ENCODE data around the gene ATP2A1. TPM values are rescaled to one million over a fixed set of nuclear protein-coding genes. Genes with fewer than 3 reads are reported as not detected.
"Not testable (repeated sequence)": the region's sequence is repeated elsewhere in the genome, so short reads cannot be mapped to it uniquely, and the experiment has no call there.

ATP2A1 gene
- total RNA-seq, 1 donor from 2014 or later = 502 TPM

DNA sequence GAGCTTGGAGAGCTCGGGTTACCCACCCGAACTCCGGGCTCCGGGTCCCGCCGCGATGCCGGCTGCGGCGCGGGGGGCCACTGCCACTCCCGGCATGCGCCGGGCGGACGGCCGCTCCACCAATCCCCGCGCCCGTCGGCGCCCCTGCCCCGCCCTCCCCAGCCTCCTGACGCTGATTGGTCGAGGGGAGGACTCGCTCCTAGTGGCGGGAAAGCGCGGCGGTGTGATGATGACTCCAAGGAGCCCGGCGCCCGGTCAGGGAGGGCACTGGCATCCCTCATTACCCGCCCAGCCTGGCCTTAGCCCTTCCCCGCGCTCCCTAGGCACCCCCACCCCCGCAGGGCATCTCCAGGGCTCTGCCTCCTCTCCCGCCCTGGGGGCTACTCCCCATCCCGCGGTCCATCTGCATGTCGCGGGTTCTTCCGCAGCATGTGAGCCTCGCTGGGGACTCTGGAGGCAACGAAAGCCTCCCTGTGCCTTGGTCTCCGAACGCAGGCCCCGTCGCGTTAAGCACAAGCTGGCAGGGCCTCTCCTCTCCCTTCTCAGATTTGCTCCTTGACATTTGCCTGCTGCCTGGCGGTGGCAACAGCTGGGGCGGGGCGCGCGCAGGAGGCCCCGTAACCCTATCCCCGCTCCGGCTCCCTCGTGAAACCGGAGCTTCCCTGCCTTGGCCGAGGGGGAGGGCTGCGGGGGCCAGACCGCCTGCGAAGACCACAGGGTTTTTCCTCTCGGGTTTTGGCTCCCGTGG lies 1.7 kb downstream of the ATP2A1 start:
- peaks cover 50 to 86% (median 80%) of the 10 kb centered on the region in 3 donors for H3K4me1 ChIP-seq (ENCODE audit: control insufficient read depth in 3 of 3, insufficient read depth in 3 of 3, low read length in 3 of 3)
- H3K27me3 ChIP-seq (ENCODE audit: control insufficient read depth in 3 of 3, insufficient read depth in 3 of 3, low read length in 3 of 3) = peaks cover 3 to 6% (median 5%) of the 10 kb centered on the region in 3 donors
- H3K27ac ChIP-seq (ENCODE audit: low read depth, low read length) = peak overlapping the region; percentile 96
- peaks cover 18 to 20% (median 19%) of the 10 kb centered on the region in 3 donors for H3K36me3 ChIP-seq (ENCODE audit: control insufficient read depth in 3 of 3, insufficient read depth in 3 of 3, low read length in 3 of 3)
- peak overlapping the region; percentile 86 to 98 (median 90) for H3K9ac ChIP-seq (ENCODE audit: low read depth in 1 of 3, low read length in 3 of 3)
- H3K9me3 ChIP-seq (ENCODE audit: control insufficient read depth in 3 of 3, low read length in 3 of 3) = no peaks in the 10 kb centered on the region
- peak overlapping the region; percentile 84 to 87 (median 85) for H3K4me3 ChIP-seq (ENCODE audit: low read length in 3 of 3)

DNA sequence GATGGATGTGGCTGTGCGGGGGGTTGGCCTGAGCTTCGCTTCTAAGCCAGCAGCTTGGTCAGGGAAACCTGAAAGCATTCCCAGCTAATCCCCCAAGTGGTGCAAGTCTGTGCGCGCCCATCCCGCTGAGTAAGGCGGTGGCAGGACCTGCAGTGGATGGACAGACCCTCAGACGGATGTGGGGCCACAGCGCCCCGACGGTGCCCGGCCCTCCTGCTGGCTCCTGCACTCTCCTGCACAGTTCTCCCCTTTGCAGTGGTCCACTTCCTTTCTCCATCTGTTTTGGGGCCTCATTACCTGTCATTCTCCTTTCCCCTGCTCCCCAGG lies 2.3 kb downstream of the ATP2A1 start:
- H3K27me3 ChIP-seq (ENCODE audit: control insufficient read depth in 3 of 3, insufficient read depth in 3 of 3, low read length in 3 of 3) = peaks cover 3 to 6% (median 5%) of the 10 kb centered on the region in 3 donors
- H3K27ac ChIP-seq (ENCODE audit: low read depth, low read length) = peak overlapping the region; percentile 96
- H3K4me1 ChIP-seq (ENCODE audit: control insufficient read depth in 3 of 3, insufficient read depth in 3 of 3, low read length in 3 of 3) = peaks cover 48 to 80% (median 77%) of the 10 kb centered on the region in 3 donors
- no peaks in the 10 kb centered on the region for H3K9me3 ChIP-seq (ENCODE audit: control insufficient read depth in 3 of 3, low read length in 3 of 3)
- H3K9ac ChIP-seq (ENCODE audit: low read depth in 1 of 3, low read length in 3 of 3) = peak overlapping the region; percentile 60 to 89 (median 84)
- peaks cover 19 to 24% (median 23%) of the 10 kb centered on the region in 3 donors for H3K36me3 ChIP-seq (ENCODE audit: control insufficient read depth in 3 of 3, insufficient read depth in 3 of 3, low read length in 3 of 3)
- peak overlapping the region; percentile 73 to 87 (median 83) for H3K4me3 ChIP-seq (ENCODE audit: low read length in 3 of 3)

DNA sequence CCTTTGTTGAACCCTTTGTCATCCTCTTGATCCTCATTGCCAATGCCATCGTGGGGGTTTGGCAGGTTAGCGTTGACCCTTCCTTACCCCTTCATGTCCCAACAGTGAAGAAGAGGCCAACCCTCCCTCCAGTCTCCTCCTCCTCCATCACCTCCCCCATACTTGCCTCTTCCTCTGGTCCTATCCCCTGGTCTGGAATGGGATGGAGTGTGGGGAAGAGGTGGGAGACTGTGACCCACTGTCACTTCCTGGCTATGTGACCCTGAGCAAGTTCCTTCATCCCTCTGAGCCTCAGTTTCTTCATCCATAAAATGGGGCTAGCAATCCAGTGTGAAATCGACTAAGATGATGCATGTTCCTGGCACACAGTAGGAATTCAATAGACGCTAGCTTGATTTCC lies 2.7 kb downstream of the ATP2A1 start:
- peak overlapping the region; percentile 96 for H3K27ac ChIP-seq (ENCODE audit: low read depth, low read length)
- peak overlapping the region; percentile 73 to 87 (median 83) for H3K4me3 ChIP-seq (ENCODE audit: low read length in 3 of 3)

DNA sequence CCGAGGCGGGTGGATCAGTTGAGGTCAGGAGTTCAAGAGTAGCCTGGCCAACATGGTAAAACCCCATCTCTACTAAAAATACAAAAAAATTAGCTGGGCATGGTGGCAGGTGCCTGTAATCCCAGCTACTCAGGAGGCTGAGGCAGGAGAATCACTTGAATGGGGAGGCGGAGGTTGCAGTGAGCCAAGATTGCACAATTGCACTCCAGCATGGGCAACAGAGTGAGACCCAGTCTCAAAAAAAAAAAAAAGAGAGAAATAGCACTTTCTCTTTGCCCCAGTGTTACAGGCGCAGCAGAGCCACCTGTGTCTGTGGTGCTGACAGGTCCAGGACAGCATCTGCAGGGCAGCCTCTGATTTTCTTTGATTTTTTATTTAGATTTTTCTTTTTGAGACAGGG lies 3.3 kb downstream of the ATP2A1 start:
- Histone ChIP-seq H3K4me1 (ENCODE audit: control insufficient read depth in 3 of 3, insufficient read depth in 3 of 3, low read length in 3 of 3) (peaks cover 48 to 75% (median 70%) of the 10 kb centered on the region in 3 donors), H3K36me3 (ENCODE audit: control insufficient read depth in 3 of 3, insufficient read depth in 3 of 3, low read length in 3 of 3) (peaks cover 26 to 32% (median 28%) of the 10 kb centered on the region in 3 donors), H3K27ac (ENCODE audit: low read depth, low read length) (peak overlapping the region; percentile 92), H3K4me3 (ENCODE audit: low read length in 3 of 3) (peak overlapping the region in 2 of 3 donors; percentile 0 to 87), H3K9ac (ENCODE audit: low read depth in 1 of 3, low read length in 3 of 3) (peak overlapping the region in 2 of 3 donors; percentile 84 to 89)
- H3K27me3 ChIP-seq (ENCODE audit: control insufficient read depth in 3 of 3, insufficient read depth in 3 of 3, low read length in 3 of 3); H3K9me3 ChIP-seq (ENCODE audit: control insufficient read depth in 3 of 3, low read length in 3 of 3): not testable (repeated sequence)

More for the DNA sequence above, 2.7 kb downstream of the ATP2A1 start:
- Histone ChIP-seq H3K4me1 (ENCODE audit: control insufficient read depth in 3 of 3, insufficient read depth in 3 of 3, low read length in 3 of 3) (peaks cover 47 to 77% (median 76%) of the 10 kb centered on the region in 3 donors), H3K36me3 (ENCODE audit: control insufficient read depth in 3 of 3, insufficient read depth in 3 of 3, low read length in 3 of 3) (peaks cover 21 to 27% (median 24%) of the 10 kb centered on the region in 3 donors), H3K9me3 (ENCODE audit: control insufficient read depth in 3 of 3, low read length in 3 of 3) (no peaks in the 10 kb centered on the region), H3K9ac (ENCODE audit: low read depth in 1 of 3, low read length in 3 of 3) (peak overlapping the region; percentile 60 to 89 (median 84)), H3K27me3 (ENCODE audit: control insufficient read depth in 3 of 3, insufficient read depth in 3 of 3, low read length in 3 of 3) (peaks cover 3 to 6% (median 5%) of the 10 kb centered on the region in 3 donors)

DNA sequence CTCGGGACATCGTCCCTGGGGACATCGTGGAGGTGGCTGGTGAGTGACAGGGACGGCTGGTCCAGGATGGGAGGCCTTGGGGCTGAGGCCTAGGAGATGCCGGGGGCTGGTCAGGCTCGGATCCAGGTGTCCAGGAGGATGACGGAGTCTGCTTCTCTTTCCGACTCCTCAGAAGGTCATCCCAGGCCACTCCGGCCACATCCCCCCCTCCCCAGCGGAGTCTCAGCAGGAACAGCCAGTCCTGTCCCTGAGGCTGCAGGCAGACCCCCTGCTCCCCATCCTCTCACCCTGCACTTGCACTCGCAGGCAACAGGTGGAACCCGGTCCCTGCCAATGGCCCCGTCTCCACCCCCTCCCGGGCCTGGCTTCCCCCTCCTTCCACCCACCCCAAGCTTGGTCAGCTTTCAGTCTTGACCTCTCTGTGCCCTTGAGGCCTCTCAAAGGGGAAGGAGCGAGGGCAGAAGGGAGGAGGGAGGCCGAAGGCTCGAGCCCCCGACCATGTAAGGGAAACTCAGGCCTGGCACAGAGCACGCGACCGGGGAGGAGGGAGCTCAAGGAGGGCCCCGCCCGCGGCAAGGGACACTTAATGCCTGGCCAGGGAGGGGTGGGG lies 4.4 kb downstream of the ATP2A1 start:
- Histone ChIP-seq H3K4me3 (ENCODE audit: low read length in 3 of 3) (peak overlapping the region; percentile 63 to 69 (median 64)), H3K9me3 (ENCODE audit: control insufficient read depth in 3 of 3, low read length in 3 of 3) (no peaks in the 10 kb centered on the region), H3K36me3 (ENCODE audit: control insufficient read depth in 3 of 3, insufficient read depth in 3 of 3, low read length in 3 of 3) (peaks cover 34 to 39% (median 35%) of the 10 kb centered on the region in 3 donors), H3K27me3 (ENCODE audit: control insufficient read depth in 3 of 3, insufficient read depth in 3 of 3, low read length in 3 of 3) (peaks cover 3 to 6% (median 5%) of the 10 kb centered on the region in 3 donors), H3K9ac (ENCODE audit: low read depth in 1 of 3, low read length in 3 of 3) (peak overlapping the region; percentile 78 to 81 (median 79)), H3K4me1 (ENCODE audit: control insufficient read depth in 3 of 3, insufficient read depth in 3 of 3, low read length in 3 of 3) (peaks cover 46 to 72% (median 63%) of the 10 kb centered on the region in 3 donors), H3K27ac (ENCODE audit: low read depth, low read length) (peak overlapping the region; percentile 92)

DNA sequence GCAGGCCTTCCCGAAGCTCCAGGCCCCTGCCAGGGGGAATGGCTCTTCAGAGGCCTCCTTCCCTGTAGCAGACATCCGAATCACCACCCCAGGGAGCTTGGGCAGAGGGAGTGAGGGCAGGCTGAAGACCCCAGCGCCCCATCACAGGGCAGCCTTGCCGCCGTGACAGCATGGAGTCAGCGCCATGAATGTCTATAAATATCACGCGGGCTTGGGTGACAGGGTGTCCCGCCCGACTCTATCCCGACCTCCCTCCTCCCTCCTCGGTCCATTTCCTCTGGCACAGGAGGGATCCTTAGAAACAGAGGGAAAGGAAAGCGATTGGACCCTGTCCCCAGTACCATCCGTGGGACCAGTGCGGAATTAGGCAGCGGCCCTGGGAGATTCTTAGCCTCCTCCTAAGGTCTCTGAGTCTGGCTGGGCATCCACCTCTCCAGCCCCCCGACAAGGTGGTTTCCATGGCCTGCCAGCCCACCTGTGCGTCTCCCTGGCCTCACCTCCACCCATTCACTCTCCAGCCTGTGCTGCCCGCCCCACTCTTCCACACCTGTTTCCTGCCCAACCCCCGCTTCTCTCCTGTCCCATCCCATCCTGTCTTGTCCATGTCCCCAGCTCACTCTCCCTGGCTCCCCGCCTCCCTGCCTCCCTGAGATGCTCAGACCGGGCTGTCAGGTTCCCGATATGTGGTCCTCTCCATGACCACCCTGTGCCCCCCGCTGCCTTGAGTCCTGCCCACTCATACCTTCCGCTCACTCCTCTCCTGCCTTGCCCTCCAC lies 5.1 kb downstream of the ATP2A1 start:
- Histone ChIP-seq H3K4me3 (ENCODE audit: low read length in 3 of 3) (peak overlapping the region; percentile 63 to 69 (median 64)), H3K27ac (ENCODE audit: low read depth, low read length) (peak overlapping the region; percentile 92), H3K9ac (ENCODE audit: low read depth in 1 of 3, low read length in 3 of 3) (peak overlapping the region; percentile 78 to 81 (median 79)), H3K9me3 (ENCODE audit: control insufficient read depth in 3 of 3, low read length in 3 of 3) (no peaks in the 10 kb centered on the region), H3K36me3 (ENCODE audit: control insufficient read depth in 3 of 3, insufficient read depth in 3 of 3, low read length in 3 of 3) (peaks cover 34 to 40% (median 36%) of the 10 kb centered on the region in 3 donors), H3K27me3 (ENCODE audit: control insufficient read depth in 3 of 3, insufficient read depth in 3 of 3, low read length in 3 of 3) (peaks cover 3 to 6% (median 5%) of the 10 kb centered on the region in 3 donors), H3K4me1 (ENCODE audit: control insufficient read depth in 3 of 3, insufficient read depth in 3 of 3, low read length in 3 of 3) (peaks cover 43 to 68% (median 58%) of the 10 kb centered on the region in 3 donors)

DNA sequence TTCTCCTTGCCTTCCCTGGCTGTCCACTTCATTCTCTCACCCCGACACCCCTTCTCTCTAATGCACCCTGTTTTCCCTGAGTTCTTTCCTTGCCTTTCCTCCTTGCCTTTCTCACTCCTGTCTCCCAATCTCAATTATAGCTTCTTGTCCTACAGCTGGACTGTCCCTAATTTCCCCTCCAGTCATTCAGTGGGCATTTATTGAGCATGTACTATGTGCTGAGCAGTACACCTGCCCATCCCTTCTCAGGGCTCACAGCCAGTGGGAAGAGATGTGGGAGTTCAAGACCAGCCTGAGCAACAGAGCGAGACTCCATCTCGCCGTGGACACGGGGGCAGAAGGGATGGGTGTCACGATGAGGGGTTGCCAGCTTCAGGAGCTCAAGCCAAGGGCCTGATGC lies 5.8 kb downstream of the ATP2A1 start:
- Histone ChIP-seq H3K9ac (ENCODE audit: low read depth in 1 of 3, low read length in 3 of 3) (peak overlapping the region; percentile 78 to 81 (median 79)), H3K27ac (ENCODE audit: low read depth, low read length) (peak overlapping the region; percentile 92), H3K4me1 (ENCODE audit: control insufficient read depth in 3 of 3, insufficient read depth in 3 of 3, low read length in 3 of 3) (peaks cover 46 to 74% (median 51%) of the 10 kb centered on the region in 3 donors), H3K36me3 (ENCODE audit: control insufficient read depth in 3 of 3, insufficient read depth in 3 of 3, low read length in 3 of 3) (peaks cover 38 to 47% (median 40%) of the 10 kb centered on the region in 3 donors), H3K4me3 (ENCODE audit: low read length in 3 of 3) (peak overlapping the region; percentile 13 to 69 (median 63)), H3K9me3 (ENCODE audit: control insufficient read depth in 3 of 3, low read length in 3 of 3) (no peaks in the 10 kb centered on the region), H3K27me3 (ENCODE audit: control insufficient read depth in 3 of 3, insufficient read depth in 3 of 3, low read length in 3 of 3) (peaks cover 3 to 6% (median 5%) of the 10 kb centered on the region in 3 donors)

DNA sequence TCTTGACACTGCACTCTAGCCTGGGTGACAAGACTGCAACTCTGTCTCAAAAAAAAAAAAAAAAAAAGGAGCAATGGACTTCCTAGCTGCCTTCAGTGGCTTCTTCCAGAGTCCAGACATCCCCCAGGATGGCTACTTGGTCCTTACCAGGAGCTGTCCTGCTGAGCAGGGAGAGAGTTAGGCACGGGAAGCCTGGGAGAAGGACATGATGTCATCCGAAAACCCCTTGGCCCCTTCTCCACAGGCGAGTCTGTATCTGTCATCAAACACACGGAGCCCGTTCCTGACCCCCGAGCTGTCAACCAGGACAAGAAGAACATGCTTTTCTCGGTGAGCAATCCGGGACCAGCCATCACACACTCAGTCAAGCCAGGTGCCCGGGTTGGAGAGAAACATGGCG lies 8.7 kb downstream of the ATP2A1 start:
- H3K9me3 ChIP-seq (ENCODE audit: control insufficient read depth in 3 of 3, low read length in 3 of 3) = no peaks in the 10 kb centered on the region
- no peak overlapping the region for H3K27ac ChIP-seq (ENCODE audit: low read depth, low read length)
- peaks cover 30 to 55% (median 34%) of the 10 kb centered on the region in 3 donors for H3K4me1 ChIP-seq (ENCODE audit: control insufficient read depth in 3 of 3, insufficient read depth in 3 of 3, low read length in 3 of 3)
- H3K27me3 ChIP-seq (ENCODE audit: control insufficient read depth in 3 of 3, insufficient read depth in 3 of 3, low read length in 3 of 3) = peaks cover 0 to 6% (median 0%) of the 10 kb centered on the region in 3 donors
- peak overlapping the region in 1 of 3 donors; percentile 30 for H3K4me3 ChIP-seq (ENCODE audit: low read length in 3 of 3)
- peaks cover 32 to 39% (median 37%) of the 10 kb centered on the region in 3 donors for H3K36me3 ChIP-seq (ENCODE audit: control insufficient read depth in 3 of 3, insufficient read depth in 3 of 3, low read length in 3 of 3)
- peak overlapping the region in 2 of 3 donors; percentile 16 to 59 for H3K9ac ChIP-seq (ENCODE audit: low read depth in 1 of 3, low read length in 3 of 3)

DNA sequence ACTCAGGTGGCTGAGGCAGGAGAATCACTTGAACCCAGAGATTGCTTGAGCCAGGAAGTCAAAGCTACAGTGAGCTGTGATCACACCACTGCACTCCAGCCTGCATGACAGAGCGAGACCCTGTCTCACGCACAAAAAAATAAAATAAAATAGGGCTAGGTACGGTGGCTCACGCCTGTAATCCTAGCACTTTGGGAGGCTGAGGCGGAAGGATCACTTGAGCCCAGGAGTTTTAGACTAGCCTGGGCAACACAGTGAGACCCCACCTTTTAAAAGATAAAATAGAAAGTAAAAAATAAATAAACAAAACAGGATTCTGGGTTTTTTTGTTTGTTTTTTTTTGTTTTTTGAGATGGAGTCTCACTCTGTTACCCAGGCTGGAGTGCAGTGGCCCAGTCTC lies 12.1 kb downstream of the ATP2A1 start:
- H3K27ac ChIP-seq (ENCODE audit: low read depth, low read length); H3K27me3 ChIP-seq (ENCODE audit: control insufficient read depth in 3 of 3, insufficient read depth in 3 of 3, low read length in 3 of 3): not testable (repeated sequence)

More for the DNA sequence above, 12.1 kb downstream of the ATP2A1 start:
- Histone ChIP-seq H3K36me3 (ENCODE audit: control insufficient read depth in 3 of 3, insufficient read depth in 3 of 3, low read length in 3 of 3) (peaks cover 33 to 40% (median 37%) of the 10 kb centered on the region in 3 donors), H3K4me1 (ENCODE audit: control insufficient read depth in 3 of 3, insufficient read depth in 3 of 3, low read length in 3 of 3) (peaks cover 9 to 51% (median 17%) of the 10 kb centered on the region in 3 donors)
- not testable (repeated sequence) for H3K4me3 ChIP-seq (ENCODE audit: low read length in 3 of 3); H3K9me3 ChIP-seq (ENCODE audit: control insufficient read depth in 3 of 3, low read length in 3 of 3); H3K9ac ChIP-seq (ENCODE audit: low read depth in 1 of 3, low read length in 3 of 3)

All from skeletal muscle tissue (tissue), 4 donors.